ENCODE data around the gene GADD45A. TPM values are rescaled to one million over a fixed set of nuclear protein-coding genes. Genes with fewer than 3 reads are reported as not detected.
A peak's percentile ranks its signal among the peaks of the same experiment; 100 is the strongest.

Gene GADD45A
- total and polyA plus RNA-seq, 9 of the 15 experiments (the other 6 are each of a cell fraction or from before 2014, with no cell fraction given) = 21.3 to 156 (median 62.1) TPM

DNA sequence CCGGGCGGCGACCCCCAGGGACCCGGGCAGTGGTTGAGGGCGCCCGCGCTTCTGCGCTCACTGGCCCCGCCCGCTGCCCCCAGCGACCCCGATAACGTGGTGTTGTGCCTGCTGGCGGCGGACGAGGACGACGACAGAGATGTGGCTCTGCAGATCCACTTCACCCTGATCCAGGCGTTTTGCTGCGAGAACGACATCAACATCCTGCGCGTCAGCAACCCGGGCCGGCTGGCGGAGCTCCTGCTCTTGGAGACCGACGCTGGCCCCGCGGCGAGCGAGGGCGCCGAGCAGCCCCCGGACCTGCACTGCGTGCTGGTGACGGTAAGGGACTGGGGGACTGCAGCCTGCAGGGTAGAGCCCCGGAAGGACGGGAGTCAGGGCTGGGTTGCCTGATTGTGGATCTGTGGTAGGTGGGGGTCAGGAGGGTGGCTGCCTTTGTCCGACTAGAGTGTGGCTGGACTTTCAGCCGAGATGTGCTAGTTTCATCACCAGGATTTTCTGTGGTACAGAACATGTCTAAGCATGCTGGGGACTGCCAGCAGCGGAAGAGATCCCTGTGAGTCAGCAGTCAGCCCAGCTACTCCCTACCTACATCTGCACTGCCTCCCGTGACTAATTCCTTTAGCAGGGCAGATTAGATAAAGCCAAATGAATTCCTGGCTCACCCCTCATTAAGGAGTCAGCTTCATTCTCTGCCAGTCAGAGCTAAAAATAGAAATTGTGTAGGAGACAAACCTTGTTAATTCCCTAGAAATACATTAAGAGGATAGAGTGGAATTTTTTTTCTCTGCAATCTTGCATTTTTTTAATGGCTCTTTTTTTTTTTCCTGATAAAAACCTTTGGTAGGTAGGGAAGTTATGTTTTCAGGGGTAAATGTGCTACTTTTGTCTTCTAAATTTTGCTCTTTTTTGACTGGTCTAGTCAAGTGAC, 1.5 kb downstream of the GADD45A start:
- ChIA-PET POLR2A (interaction anchor here (0.7 to 6.3 kb wide), 36 partner anchors 8 to 343 kb away, joined by 3 to 62 read pairs (median 4); partner anchors contain the start of gene SERBP1), CTCF (ENCODE audit: low intra/inter-chr PET ratio) (no interaction called here)
- peak overlapping the region; percentile 85 for H3K4me2 ChIP-seq (ENCODE audit: insufficient read depth, low read length)
- H3K9me3 ChIP-seq (replicated peaks; ENCODE audit: control insufficient read depth, insufficient read depth, low read depth, low read length) = no peaks in the 10 kb centered on the region
- no peaks in the 10 kb centered on the region for H3K9me1 ChIP-seq (ENCODE audit: control insufficient read depth, insufficient read depth, low read length)
- 0 out of 2 replicates have a peak, but pooled peaks cover 3% of the 10 kb centered on the region for H4K20me1 ChIP-seq (replicated peaks; ENCODE audit: control insufficient read depth, insufficient read depth, low read length)
- H3K79me2 ChIP-seq (ENCODE audit: control insufficient read depth, insufficient read depth, low read length) = peaks cover 69% of the 10 kb centered on the region
- no peaks in the 10 kb centered on the region for H3K27me3 ChIP-seq (ENCODE audit: control insufficient read depth in 2 of 2, insufficient read depth in 2 of 2, low read length in 2 of 2)
- peak; percentile 55 for ATAC-seq
- H3K36me3 ChIP-seq (ENCODE audit: control insufficient read depth, insufficient read depth, low read length) = peaks cover 54% of the 10 kb centered on the region
- H3K4me1 ChIP-seq (replicated peaks in 1 of 2; ENCODE audit: control insufficient read depth in 2 of 2, insufficient read depth in 2 of 2, low read length in 2 of 2) = peaks cover 18 to 43% of the 10 kb centered on the region in 2 experiments; a peak in 4 of 5 replicates
- in situ Hi-C loops (cut with MboI) = no loop called here
- WGBS (ENCODE audit: insufficient coverage, low coverage, missing lambda C conversion rate) = under 1% methylated on average over 38 of the region's 43 CpGs
- peak overlapping the region; percentile 95 for H3K27ac ChIP-seq (ENCODE audit: extremely low read depth, low read depth, low read length)
- peak overlapping the region; percentile 93 for H3K4me3 ChIP-seq
- BruUV-seq (replicated peaks) = no TSS peak
- H3K9ac ChIP-seq (ENCODE audit: insufficient read depth in 1 of 2, low read depth in 2 of 2, low read length in 2 of 2) = peak overlapping the region; percentile 92 to 98
- DNase-seq (ENCODE audit: extremely low read depth in 1 of 4, low spot score in 3 of 4) = peak; percentile 36 to 94 (median 66)
- H2AFZ ChIP-seq (ENCODE audit: low read depth, low read length) = no peak overlapping the region
- intact Hi-C loops (cut with micrococcal nuclease) = loop anchor here (5.0 to 10.0 kb wide), 2 partner anchors 252 to 754 kb away; partner anchors contain the start of gene SERBP1
- peak; percentile 97 for FAIRE-seq
- TF ChIP-seq EP400 (IDR thresholded peaks at IDR 0.05) = peak; percentile 89
- TF ChIP-seq, protein P1, sequence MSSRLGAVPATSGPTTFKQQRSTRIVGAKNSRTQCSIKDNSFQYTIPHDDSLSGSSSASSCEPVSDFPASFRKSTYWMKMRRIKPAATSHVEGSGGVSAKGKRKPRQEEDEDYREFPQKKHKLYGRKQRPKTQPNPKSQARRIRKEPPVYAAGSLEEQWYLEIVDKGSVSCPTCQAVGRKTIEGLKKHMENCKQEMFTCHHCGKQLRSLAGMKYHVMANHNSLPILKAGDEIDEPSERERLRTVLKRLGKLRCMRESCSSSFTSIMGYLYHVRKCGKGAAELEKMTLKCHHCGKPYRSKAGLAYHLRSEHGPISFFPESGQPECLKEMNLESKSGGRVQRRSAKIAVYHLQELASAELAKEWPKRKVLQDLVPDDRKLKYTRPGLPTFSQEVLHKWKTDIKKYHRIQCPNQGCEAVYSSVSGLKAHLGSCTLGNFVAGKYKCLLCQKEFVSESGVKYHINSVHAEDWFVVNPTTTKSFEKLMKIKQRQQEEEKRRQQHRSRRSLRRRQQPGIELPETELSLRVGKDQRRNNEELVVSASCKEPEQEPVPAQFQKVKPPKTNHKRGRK (tag; IDR thresholded peaks at IDR 0.05) = no peak
- TF ChIP-seq, protein P2, sequence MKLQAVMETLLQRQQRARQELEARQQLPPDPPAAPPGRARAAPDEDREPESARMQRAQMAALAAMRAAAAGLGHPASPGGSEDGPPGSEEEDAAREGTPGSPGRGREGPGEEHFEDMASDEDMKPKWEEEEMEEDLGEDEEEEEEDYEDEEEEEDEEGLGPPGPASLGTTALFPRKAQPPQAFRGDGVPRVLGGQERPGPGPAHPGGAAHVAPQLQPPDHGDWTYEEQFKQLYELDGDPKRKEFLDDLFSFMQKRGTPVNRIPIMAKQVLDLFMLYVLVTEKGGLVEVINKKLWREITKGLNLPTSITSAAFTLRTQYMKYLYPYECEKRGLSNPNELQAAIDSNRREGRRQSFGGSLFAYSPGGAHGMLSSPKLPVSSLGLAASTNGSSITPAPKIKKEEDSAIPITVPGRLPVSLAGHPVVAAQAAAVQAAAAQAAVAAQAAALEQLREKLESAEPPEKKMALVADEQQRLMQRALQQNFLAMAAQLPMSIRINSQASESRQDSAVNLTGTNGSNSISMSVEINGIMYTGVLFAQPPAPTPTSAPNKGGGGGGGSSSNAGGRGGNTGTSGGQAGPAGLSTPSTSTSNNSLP (IDR thresholded peaks at IDR 0.05; ENCODE audit: borderline replicate concordance, low read depth, low read length) = peak; percentile 97
- peak; percentile 90 for TF ChIP-seq CBFA2T2 (conservative IDR thresholded peaks at IDR 0.05)
- TF ChIP-seq NFE2 (IDR thresholded peaks at IDR 0.05; ENCODE audit: low read depth) = peak; percentile 96
- TF ChIP-seq MYC (IDR thresholded peaks at IDR 0.05; ENCODE audit: low read depth, low read length) = peak; percentile 91
- TF ChIP-seq MYC (CRISPR knock-in tag; IDR thresholded peaks at IDR 0.05; ENCODE audit: borderline replicate concordance, low read depth) = peak; percentile 53; the same call in 1 of the 2 replicates
- TF ChIP-seq PURB (CRISPR knock-in tag; IDR thresholded peaks at IDR 0.05; ENCODE audit: low read depth) = no peak
- no peak for TF ChIP-seq ZNF134 (CRISPR knock-in tag; conservative IDR thresholded peaks at IDR 0.05)
- TF ChIP-seq, protein P3, sequence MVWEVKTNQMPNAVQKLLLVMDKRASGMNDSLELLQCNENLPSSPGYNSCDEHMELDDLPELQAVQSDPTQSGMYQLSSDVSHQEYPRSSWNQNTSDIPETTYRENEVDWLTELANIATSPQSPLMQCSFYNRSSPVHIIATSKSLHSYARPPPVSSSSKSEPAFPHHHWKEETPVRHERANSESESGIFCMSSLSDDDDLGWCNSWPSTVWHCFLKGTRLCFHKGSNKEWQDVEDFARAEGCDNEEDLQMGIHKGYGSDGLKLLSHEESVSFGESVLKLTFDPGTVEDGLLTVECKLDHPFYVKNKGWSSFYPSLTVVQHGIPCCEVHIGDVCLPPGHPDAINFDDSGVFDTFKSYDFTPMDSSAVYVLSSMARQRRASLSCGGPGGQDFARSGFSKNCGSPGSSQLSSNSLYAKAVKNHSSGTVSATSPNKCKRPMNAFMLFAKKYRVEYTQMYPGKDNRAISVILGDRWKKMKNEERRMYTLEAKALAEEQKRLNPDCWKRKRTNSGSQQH (CRISPR knock-in tag; IDR thresholded peaks at IDR 0.05) = 0 out of 2 replicates have a peak, but pooled peaks have one; percentile 5
- TF ChIP-seq ZC3H8 (IDR thresholded peaks at IDR 0.05) = no peak
- TF ChIP-seq ZNF766 (CRISPR knock-in tag; conservative IDR thresholded peaks at IDR 0.05) = 0 out of 2 replicates have a peak, but pooled peaks have one; percentile 65
- TF ChIP-seq SMAD3 (CRISPR knock-in tag; conservative IDR thresholded peaks at IDR 0.05) = no peak; the same call in 1 of the 2 replicates
- no peak for TF ChIP-seq SRSF3 (IDR thresholded peaks at IDR 0.05; ENCODE audit: insufficient read depth, low read length)
- TF ChIP-seq RFX1 (IDR thresholded peaks at IDR 0.05) = no peak
- TF ChIP-seq ZNF384 (IDR thresholded peaks at IDR 0.05; ENCODE audit: low read depth, low read length) = peak; percentile 16; the same call in 1 of the 2 replicates
- TF ChIP-seq ZEB2 (IDR thresholded peaks at IDR 0.05) = peak; percentile 92
- peak; percentile 97 for TF ChIP-seq ETV1 (tag; conservative IDR thresholded peaks at IDR 0.05; ENCODE audit: low read depth)
